Endodermal cell (in vitro differentiated cells): Measurements from ENCODE around the gene LRRC19. TPM values are rescaled to one million over a fixed set of nuclear protein-coding genes. Genes with fewer than 3 reads are reported as not detected.

Source experiments
- DNase-seq: peaks from one replicate; pipeline ENCODE4 v3.0.0-alpha.2; 2017
- H3K27ac ChIP-seq: 2 replicates; pipeline ENCODE4 v1.5.1; 2013; ENCODE audit warnings: mild to moderate bottlenecking, low read depth, low read length, moderate library complexity
- H3K27me3 ChIP-seq: 2 replicates; pipeline ENCODE4 v1.6.1; 2013; ENCODE audit warnings: mild to moderate bottlenecking, low read length, moderate library complexity; ENCODE audit not compliant: insufficient read depth, control insufficient read depth, poor library complexity, severe bottlenecking
- H3K36me3 ChIP-seq: 2 replicates; pipeline ENCODE4 v1.7.0; 2013; ENCODE audit warnings: mild to moderate bottlenecking, low read length, moderate library complexity; ENCODE audit not compliant: control insufficient read depth, insufficient read depth
- H3K4me1 ChIP-seq: one replicate; pipeline ENCODE4 v1.7.0; 2013; ENCODE audit warnings: low read length; ENCODE audit not compliant: control insufficient read depth, insufficient read depth
- H3K4me3 ChIP-seq: 2 replicates; pipeline ENCODE4 v1.5.1; 2013; ENCODE audit warnings: mild to moderate bottlenecking, low read length, moderate library complexity
- H3K9ac ChIP-seq: 2 replicates; pipeline ENCODE4 v1.6.1; 2013; ENCODE audit warnings: mild to moderate bottlenecking, low read length, moderate library complexity; ENCODE audit not compliant: poor library complexity, severe bottlenecking; ENCODE audit errors: extremely low read depth
- H3K9me3 ChIP-seq: 2 replicates; pipeline ENCODE4 v1.6.1; 2013; ENCODE audit warnings: mild to moderate bottlenecking, low read length, moderate library complexity; ENCODE audit not compliant: control insufficient read depth
- H3K27ac Mint-ChIP-seq: 2 replicates; pipeline ENCODE4 v1.8.0; 2020; ENCODE audit warnings: mixed read lengths
- H3K27me3 Mint-ChIP-seq: 2 replicates; pipeline ENCODE4 v1.8.0; 2021; ENCODE audit warnings: mild to moderate bottlenecking, mixed read lengths; ENCODE audit not compliant: insufficient read depth
- H3K36me3 Mint-ChIP-seq: 2 replicates; pipeline ENCODE4 v1.8.0; 2020; ENCODE audit warnings: low read depth, mixed read lengths
- H3K4me1 Mint-ChIP-seq: 2 replicates; pipeline ENCODE4 v1.8.0; 2020; ENCODE audit warnings: mixed read lengths
- H3K4me3 Mint-ChIP-seq: 2 replicates; pipeline ENCODE4 v1.8.0; 2020; ENCODE audit warnings: mild to moderate bottlenecking, moderate library complexity, mixed read lengths
- H3K9me3 Mint-ChIP-seq: 2 replicates; pipeline ENCODE4 v1.8.0; 2020; ENCODE audit warnings: mild to moderate bottlenecking, mixed read lengths
- WGBS, 2 experiments: methylation state at CpG; one replicate each; pipeline versions ENCODE4 v1.1.5 to v1.1.7; 2013; ENCODE audit warnings: missing lambda C conversion rate in 2 of 2, mixed read lengths in 1 of 2; ENCODE audit not compliant: insufficient coverage in 1 of 2, insufficient read length in 1 of 2; 5-methylcytosine and 5-hydroxymethylcytosine counted together
- total RNA-seq, 2 donors: library from RNA; stranded (reverse); fragmentation: NEBNext Ultra II Directional in 1 of 2; extraction: Animal tissue kit (Norgen Biotek cat#: 25700) in 1 of 2; gene quantifications; 2 replicates in 1 of 2; 3 replicates in 1 of 2; pipeline ENCODE4 v1.2.1, GENCODE V29; 2021
- TF ChIP-seq, protein P1 (sequence below): fragments of 200-600 bp; sonication (generic); conservative IDR thresholded peaks from 2 replicates; pipeline ENCODE4 v1.5.0; 2021; ENCODE audit warnings: antibody characterized with exemption, mild to moderate bottlenecking

Gene LRRC19
- total RNA-seq, 2 donors from 2014 or later = not detected

- Histone ChIP-seq H3K4me1 (no peaks in the 10 kb centered on the region), H3K9me3 (no peaks in the 10 kb centered on the region), H3K36me3 (no peaks in the 10 kb centered on the region), H3K9ac (no peak overlapping the region), H3K4me3 (no peak overlapping the region), H3K27me3 (no peaks in the 10 kb centered on the region), H3K27ac (no peak overlapping the region)
- no peak overlapping the region for H3K4me3 Mint-ChIP-seq
- no peaks in the 10 kb centered on the region for H3K27me3 Mint-ChIP-seq
- DNase-seq = no peak
- no peaks in the 10 kb centered on the region for H3K9me3 Mint-ChIP-seq
- H3K27ac Mint-ChIP-seq = no peak overlapping the region
- WGBS, 2 experiments = 75 to 91% methylated on average over 2 to 5 of the region's 6 CpGs
- H3K4me1 Mint-ChIP-seq = no peaks in the 10 kb centered on the region
- TF ChIP-seq, protein P1, sequence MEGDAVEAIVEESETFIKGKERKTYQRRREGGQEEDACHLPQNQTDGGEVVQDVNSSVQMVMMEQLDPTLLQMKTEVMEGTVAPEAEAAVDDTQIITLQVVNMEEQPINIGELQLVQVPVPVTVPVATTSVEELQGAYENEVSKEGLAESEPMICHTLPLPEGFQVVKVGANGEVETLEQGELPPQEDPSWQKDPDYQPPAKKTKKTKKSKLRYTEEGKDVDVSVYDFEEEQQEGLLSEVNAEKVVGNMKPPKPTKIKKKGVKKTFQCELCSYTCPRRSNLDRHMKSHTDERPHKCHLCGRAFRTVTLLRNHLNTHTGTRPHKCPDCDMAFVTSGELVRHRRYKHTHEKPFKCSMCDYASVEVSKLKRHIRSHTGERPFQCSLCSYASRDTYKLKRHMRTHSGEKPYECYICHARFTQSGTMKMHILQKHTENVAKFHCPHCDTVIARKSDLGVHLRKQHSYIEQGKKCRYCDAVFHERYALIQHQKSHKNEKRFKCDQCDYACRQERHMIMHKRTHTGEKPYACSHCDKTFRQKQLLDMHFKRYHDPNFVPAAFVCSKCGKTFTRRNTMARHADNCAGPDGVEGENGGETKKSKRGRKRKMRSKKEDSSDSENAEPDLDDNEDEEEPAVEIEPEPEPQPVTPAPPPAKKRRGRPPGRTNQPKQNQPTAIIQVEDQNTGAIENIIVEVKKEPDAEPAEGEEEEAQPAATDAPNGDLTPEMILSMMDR = no peak
- H3K36me3 Mint-ChIP-seq = peaks cover 12% of the 10 kb centered on the region
These were observed 48.0 kb upstream of the LRRC19 start for GRCh38 chr9:27053369-27054022.

- Histone ChIP-seq H3K9ac (no peak overlapping the region), H3K27me3 (no peaks in the 10 kb centered on the region), H3K4me1 (no peaks in the 10 kb centered on the region), H3K27ac (no peak overlapping the region), H3K9me3 (no peaks in the 10 kb centered on the region), H3K4me3 (no peak overlapping the region), H3K36me3 (no peaks in the 10 kb centered on the region)
- H3K9me3 Mint-ChIP-seq = no peaks in the 10 kb centered on the region
- no peak overlapping the region for H3K4me3 Mint-ChIP-seq
- 91 to 100% methylated on average over 3 to 4 of the region's 4 CpGs for WGBS, 2 experiments
- no peaks in the 10 kb centered on the region for H3K4me1 Mint-ChIP-seq
- no peak overlapping the region for H3K27ac Mint-ChIP-seq
- H3K36me3 Mint-ChIP-seq = peaks cover 8% of the 10 kb centered on the region
- DNase-seq = no peak
- TF ChIP-seq, protein P1 = no peak
- H3K27me3 Mint-ChIP-seq = no peaks in the 10 kb centered on the region
These were observed 41.7 kb upstream of the LRRC19 start for GRCh38 chr9:27047136-27047535.

GRCh38 chr9:27043176-27043575 lies 37.7 kb upstream of the LRRC19 start:
- Mint-ChIP-seq H3K9me3 (no peaks in the 10 kb centered on the region), H3K27ac (no peak overlapping the region), H3K27me3 (no peaks in the 10 kb centered on the region), H3K4me1 (no peaks in the 10 kb centered on the region), H3K4me3 (no peak overlapping the region), H3K36me3 (no peaks in the 10 kb centered on the region)
- Histone ChIP-seq H3K4me3 (no peak overlapping the region), H3K9me3 (no peaks in the 10 kb centered on the region), H3K36me3 (no peaks in the 10 kb centered on the region), H3K27ac (no peak overlapping the region), H3K27me3 (no peaks in the 10 kb centered on the region), H3K9ac (no peak overlapping the region), H3K4me1 (no peaks in the 10 kb centered on the region)
- DNase-seq = no peak
- TF ChIP-seq, protein P1 = no peak
- 94 to 100% methylated on average over 2 of the region's 2 CpGs for WGBS, 2 experiments
